GM21360 (cell line): ENCODE results near the gene SCUBE2.

Source experiments
- ATAC-seq: cut with Tn5 transposase; IDR thresholded peaks from one replicate; pipeline ENCODE4 v1.9.1; 2021; ENCODE audit warnings: mild to moderate bottlenecking, moderate library complexity; ENCODE audit not compliant: unreplicated experiment

The SCUBE2 gene

DNA sequence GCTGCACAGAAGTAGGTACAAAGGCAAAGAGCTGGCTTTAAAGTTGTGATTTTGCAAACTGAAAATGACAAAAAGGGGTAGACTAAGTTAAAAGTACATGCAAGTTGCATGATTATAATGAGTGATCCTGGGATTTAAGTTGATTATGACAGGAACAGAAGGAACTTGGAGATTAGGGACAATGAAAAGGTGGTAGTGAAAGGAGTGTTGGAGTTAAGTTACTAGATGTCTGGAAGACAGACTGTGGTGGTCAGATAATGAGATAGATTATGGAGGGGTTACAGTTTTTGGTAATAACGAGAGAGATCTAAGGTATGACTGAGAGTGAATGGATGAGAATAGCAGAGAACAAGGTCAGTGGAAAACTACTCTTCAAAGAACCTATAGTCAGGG is 119.5 kb downstream of the SCUBE2 start:
- no peak for ATAC-seq

DNA sequence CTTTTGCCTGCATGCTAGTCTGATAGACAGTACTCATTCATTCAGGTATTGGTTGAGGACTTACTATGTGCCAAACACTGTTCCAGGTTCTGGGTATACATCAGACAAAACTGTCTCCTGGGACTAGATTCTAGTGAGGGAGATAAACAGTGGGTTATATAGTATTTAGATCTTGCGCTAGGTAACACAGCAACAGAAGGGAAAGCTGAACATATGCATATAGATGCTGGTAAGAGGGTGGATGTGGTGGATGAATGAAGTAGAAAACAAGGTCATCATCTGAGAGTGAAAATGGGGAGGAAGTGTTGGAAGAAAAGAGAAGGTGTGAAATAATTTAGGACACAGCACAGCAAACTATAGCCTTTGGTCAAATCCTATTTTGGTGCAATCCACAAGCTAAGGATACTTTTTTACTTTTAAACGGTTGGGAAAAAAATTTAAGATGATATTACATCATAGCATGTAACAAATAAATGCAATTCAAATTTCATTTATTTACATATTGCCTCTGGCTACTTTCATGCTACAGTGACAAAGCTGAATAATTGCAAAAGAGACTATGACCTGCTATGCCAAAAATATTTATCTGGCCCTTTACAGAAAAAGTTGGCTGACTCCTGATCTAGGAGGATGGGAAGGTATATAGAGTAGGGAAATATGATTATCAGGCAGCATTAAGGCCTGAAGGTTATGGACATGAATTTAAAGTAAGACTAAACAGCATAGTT is 120.0 kb downstream of the SCUBE2 start:
- ATAC-seq: no peak
